ENCODE results near the gene CPVL.

DNA sequence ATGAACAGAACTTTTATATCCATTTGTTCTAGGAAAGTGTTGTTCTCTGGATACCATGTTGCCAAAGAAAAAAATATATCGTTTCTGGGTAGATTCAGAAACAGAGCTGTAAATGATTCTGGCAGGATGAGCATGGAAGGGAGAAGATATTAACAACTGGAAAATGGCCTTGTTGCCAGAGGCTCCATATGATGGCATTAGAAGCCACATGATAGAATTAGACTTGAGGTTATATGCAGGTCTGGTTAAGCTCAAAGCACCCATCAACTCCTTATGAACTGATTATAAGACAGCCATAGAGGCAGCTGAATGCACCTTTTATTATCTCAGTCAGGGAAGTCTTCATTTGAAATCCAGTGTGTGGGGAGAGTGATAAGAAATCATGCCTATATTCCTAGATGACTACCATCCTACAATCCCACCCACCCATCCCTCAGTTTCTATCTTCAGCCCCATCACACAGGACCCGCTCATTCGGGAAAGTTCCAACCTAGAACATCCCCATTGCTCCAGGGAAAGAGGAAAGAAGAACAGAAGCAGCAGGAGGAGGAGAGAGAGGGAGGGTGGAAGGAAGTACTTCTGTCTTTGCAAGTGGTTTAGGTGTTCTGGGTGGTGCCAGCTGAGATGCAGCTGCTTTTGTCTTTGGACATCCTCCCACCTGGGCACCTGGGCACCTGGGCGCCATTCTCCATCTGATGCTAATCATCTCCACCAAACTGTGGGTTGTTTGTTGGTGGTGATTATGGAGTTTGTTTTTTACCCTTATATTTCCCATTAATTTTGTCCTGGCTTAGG, 162.7 kb downstream of the CPVL start:
- TF ChIP-seq, protein P1, sequence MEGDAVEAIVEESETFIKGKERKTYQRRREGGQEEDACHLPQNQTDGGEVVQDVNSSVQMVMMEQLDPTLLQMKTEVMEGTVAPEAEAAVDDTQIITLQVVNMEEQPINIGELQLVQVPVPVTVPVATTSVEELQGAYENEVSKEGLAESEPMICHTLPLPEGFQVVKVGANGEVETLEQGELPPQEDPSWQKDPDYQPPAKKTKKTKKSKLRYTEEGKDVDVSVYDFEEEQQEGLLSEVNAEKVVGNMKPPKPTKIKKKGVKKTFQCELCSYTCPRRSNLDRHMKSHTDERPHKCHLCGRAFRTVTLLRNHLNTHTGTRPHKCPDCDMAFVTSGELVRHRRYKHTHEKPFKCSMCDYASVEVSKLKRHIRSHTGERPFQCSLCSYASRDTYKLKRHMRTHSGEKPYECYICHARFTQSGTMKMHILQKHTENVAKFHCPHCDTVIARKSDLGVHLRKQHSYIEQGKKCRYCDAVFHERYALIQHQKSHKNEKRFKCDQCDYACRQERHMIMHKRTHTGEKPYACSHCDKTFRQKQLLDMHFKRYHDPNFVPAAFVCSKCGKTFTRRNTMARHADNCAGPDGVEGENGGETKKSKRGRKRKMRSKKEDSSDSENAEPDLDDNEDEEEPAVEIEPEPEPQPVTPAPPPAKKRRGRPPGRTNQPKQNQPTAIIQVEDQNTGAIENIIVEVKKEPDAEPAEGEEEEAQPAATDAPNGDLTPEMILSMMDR (IDR thresholded peaks at IDR 0.05) = no peak
- no peak for TF ChIP-seq POLR2A (IDR thresholded peaks at IDR 0.05)

Data from suprapubic skin (tissue), 3 donors.